ENCODE measurements around the gene SHC3. TPM values are rescaled to one million over a fixed set of nuclear protein-coding genes. Genes with fewer than 3 reads are reported as not detected.

The SHC3 gene
- total and polyA plus RNA-seq, 2 of the 4 experiments (the other 2 are of a cell fraction) = 4.5 to 13.3 TPM

GRCh38 chr9:89044104-89044503 is 134.5 kb downstream of the SHC3 start:
- CTCF ChIA-PET = no interaction called here
- ATAC-seq (ENCODE audit: low read depth) = no peak
- H2BK20ac ChIP-seq (ENCODE audit: low read depth, low read length) = no peak overlapping the region

More at GRCh38 chr9:89044104-89044503, 134.5 kb downstream of the SHC3 start:
- no peaks in the 10 kb centered on the region for H3K27me3 ChIP-seq (ENCODE audit: control insufficient read depth, insufficient read depth, low read length)
- no peak overlapping the region for H4K91ac ChIP-seq (ENCODE audit: insufficient read depth, low read depth, low read length)
- no peak for DNase-seq
- WGBS, 2 experiments (ENCODE audit: extremely low coverage in 2 of 2, insufficient read length in 1 of 2) = no CpG with 5 or more reads among the region's 2 CpGs
- in situ Hi-C loops (cut with MboI; ENCODE audit: low sequenced_read_pairs) (no loop called here), dilution Hi-C loops (cut with HindIII; ENCODE audit: low sequenced_read_pairs, unreplicated experiment) (no loop called here), intact Hi-C loops (cut with micrococcal nuclease) (no loop called here)
- no peak overlapping the region for H3K18ac ChIP-seq (ENCODE audit: low read depth, low read length)
- H2BK120ac ChIP-seq (ENCODE audit: low read depth, low read length) = no peak overlapping the region
- H3K27ac ChIP-seq (ENCODE audit: insufficient read depth, low read length) = no peak overlapping the region
- no peak overlapping the region for H3K56ac ChIP-seq (ENCODE audit: extremely low read depth, insufficient read depth, low read length)
- TF ChIP-seq RFX5 (IDR thresholded peaks at IDR 0.05; ENCODE audit: low read depth, low read length) = no peak
- no peak for TF ChIP-seq MXI1 (IDR thresholded peaks at IDR 0.05; ENCODE audit: borderline replicate concordance, low read depth, low read length)
- TF ChIP-seq RAD21 (IDR thresholded peaks at IDR 0.05; ENCODE audit: low read length) = no peak
- POLR2A ChIA-PET (ENCODE audit: unreplicated experiment) = no interaction called here
- H3K4me3 ChIP-seq (ENCODE audit: insufficient read depth, low read depth, low read length) = no peak overlapping the region
- no peaks in the 10 kb centered on the region; the same call in 1 of the 2 replicates for H3K4me1 ChIP-seq (ENCODE audit: control insufficient read depth, insufficient read depth, low read length)
- H3K9me3 ChIP-seq (ENCODE audit: control insufficient read depth, insufficient read depth, low read length) = no peaks in the 10 kb centered on the region
- H4K5ac ChIP-seq (ENCODE audit: low read depth, low read length) = no peak overlapping the region
- no peak overlapping the region for H3K23ac ChIP-seq (ENCODE audit: low read depth, low read length)
- BruUV-seq (replicated peaks) = no TSS peak
- peaks cover 7% of the 10 kb centered on the region; the same call in 1 of the 2 replicates for H3K9me1 ChIP-seq (ENCODE audit: insufficient read depth, low read length)
- H3K36me3 ChIP-seq (ENCODE audit: control insufficient read depth, insufficient read depth, low read length) = peaks cover 16% of the 10 kb centered on the region
- H3K14ac ChIP-seq (replicated peaks; ENCODE audit: low read depth, low read length) = no peak overlapping the region
- no peak overlapping the region for H2AFZ ChIP-seq (replicated peaks; ENCODE audit: low read length, poor library complexity)
- H3K9ac ChIP-seq (ENCODE audit: low read depth, low read length) = no peak overlapping the region
- H2AK9ac ChIP-seq (replicated peaks; ENCODE audit: low read depth, low read length, poor library complexity) = no peak overlapping the region
- H3K4ac ChIP-seq (ENCODE audit: low read depth, low read length) = no peak overlapping the region
- H2BK5ac ChIP-seq (ENCODE audit: low read depth, low read length, poor library complexity, severe bottlenecking) = no peak overlapping the region
- H3K4me2 ChIP-seq (ENCODE audit: low read depth, low read length) = no peak overlapping the region
- no peak overlapping the region for H2BK15ac ChIP-seq (ENCODE audit: low read depth, low read length)
- peaks cover 3 to 10% of the 10 kb centered on the region in 2 experiments; a peak in 3 of 4 replicates for H3K79me1 ChIP-seq (ENCODE audit: low read depth in 1 of 2, low read length in 2 of 2)
- H2AK5ac ChIP-seq (ENCODE audit: low read depth, low read length) = no peak overlapping the region
- H4K8ac ChIP-seq (ENCODE audit: low read depth in 2 of 2, low read length in 2 of 2) = no peak overlapping the region
- H4K20me1 ChIP-seq (ENCODE audit: insufficient read depth, low read length) = no peaks in the 10 kb centered on the region
